ENCODE results near the gene EGR1. TPM values are rescaled to one million over a fixed set of nuclear protein-coding genes. Genes with fewer than 3 reads are reported as not detected.
A peak's percentile ranks its signal among the peaks of the same experiment; 100 is the strongest.

Gene EGR1
- total and polyA plus RNA-seq, 8 donors, result 23.6 to 1,036 (median 228) TPM

GRCh38 chr5:138491284-138491648 is 26.0 kb downstream of the EGR1 start:
- no peak for DNase-seq
- no peak for TF ChIP-seq CTCF (IDR thresholded peaks at IDR 0.05)
- intact Hi-C loops (cut with DNase I), result no loop called here
- H3K27ac ChIP-seq, result no peak overlapping the region
- H3K27me3 ChIP-seq, result peaks cover 3 to 34% of the 10 kb centered on the region in 2 donors
- peak overlapping the region; percentile 54 for H3K4me3 ChIP-seq
- ATAC-seq, result peak; percentile 5
- peaks cover 7 to 31% of the 10 kb centered on the region in 2 donors for H3K4me1 ChIP-seq
- no peaks in the 10 kb centered on the region for H3K9me3 ChIP-seq
- no peaks in the 10 kb centered on the region for H3K36me3 ChIP-seq

- intact Hi-C loops (cut with DNase I), result no loop called here
Observed at GRCh38 chr5:138491669-138492559, 26.6 kb downstream of the EGR1 start.

GRCh38 chr5:138492560-138493045 is 27.3 kb downstream of the EGR1 start:
- H3K27me3 ChIP-seq, result peaks cover 3 to 34% of the 10 kb centered on the region in 2 donors
- peaks cover 7 to 18% of the 10 kb centered on the region in 2 donors for H3K4me1 ChIP-seq
- no peak for TF ChIP-seq CTCF (IDR thresholded peaks at IDR 0.05)
- no peaks in the 10 kb centered on the region for H3K9me3 ChIP-seq
- H3K27ac ChIP-seq, result peak overlapping the region in 1 of 2 donors; percentile 33
- DNase-seq (no peak), ATAC-seq (no peak)
- H3K36me3 ChIP-seq, result no peaks in the 10 kb centered on the region
- intact Hi-C loops (cut with DNase I), result no loop called here
- H3K4me3 ChIP-seq, result peak overlapping the region; percentile 54

More at GRCh38 chr5:138491669-138492559, 26.6 kb downstream of the EGR1 start:
- no peaks in the 10 kb centered on the region for H3K9me3 ChIP-seq
- peaks cover 7 to 24% of the 10 kb centered on the region in 2 donors for H3K4me1 ChIP-seq
- H3K27me3 ChIP-seq, result peaks cover 3 to 34% of the 10 kb centered on the region in 2 donors
- TF ChIP-seq CTCF (IDR thresholded peaks at IDR 0.05), result no peak
- H3K36me3 ChIP-seq, result no peaks in the 10 kb centered on the region
- H3K27ac ChIP-seq, result peak overlapping the region; percentile 33 to 36
- peak overlapping the region; percentile 54 for H3K4me3 ChIP-seq
- DNase-seq (peak; percentile 85 to 98 (median 94)), ATAC-seq (peak; percentile 98)

GRCh38 chr5:138495351-138495750 is 30.1 kb downstream of the EGR1 start:
- Histone ChIP-seq H3K4me3 (no peak overlapping the region), H3K27ac (no peak overlapping the region), H3K27me3 (peaks cover 3 to 14% of the 10 kb centered on the region in 2 donors), H3K4me1 (peaks cover 7 to 17% of the 10 kb centered on the region in 2 donors), H3K36me3 (no peaks in the 10 kb centered on the region), H3K9me3 (no peaks in the 10 kb centered on the region)
- DNase-seq (no peak), ATAC-seq (no peak)
- intact Hi-C loops (cut with DNase I), result no loop called here
- TF ChIP-seq CTCF (IDR thresholded peaks at IDR 0.05), result no peak

- no peak for ATAC-seq
- Histone ChIP-seq H3K4me1 (no peaks in the 10 kb centered on the region), H3K4me3 (no peak overlapping the region), H3K36me3 (no peaks in the 10 kb centered on the region), H3K27ac (no peak overlapping the region), H3K9me3 (no peaks in the 10 kb centered on the region), H3K27me3 (no peaks in the 10 kb centered on the region)
- TF ChIP-seq CTCF (IDR thresholded peaks at IDR 0.05), result no peak
- no peak for DNase-seq
- intact Hi-C loops (cut with DNase I), result no loop called here
Observed at GRCh38 chr5:138498376-138498775, 33.1 kb downstream of the EGR1 start.
